Measurements from ENCODE around the gene KIF6.

KIF6 gene

DNA sequence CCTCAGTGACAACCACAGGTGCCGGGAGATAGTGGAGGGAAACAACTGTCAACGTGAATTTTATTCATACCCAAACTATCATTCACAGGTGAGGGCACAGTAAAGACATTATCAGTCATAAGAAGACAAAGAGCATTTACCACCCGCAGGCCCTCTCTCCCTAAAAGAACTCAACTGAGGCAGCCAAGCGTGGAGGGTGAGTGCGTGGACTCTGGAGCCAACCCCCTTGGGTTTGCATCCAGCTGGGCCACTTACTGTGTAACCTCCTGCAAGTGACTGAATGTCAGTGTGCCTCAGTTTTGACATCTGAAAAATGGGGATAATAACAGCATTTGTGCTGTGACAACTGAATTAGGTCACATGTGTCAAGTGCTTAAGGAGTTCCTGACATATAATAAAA, 332.1 kb downstream of the KIF6 start:
- DNase-seq (ENCODE audit: low read depth in 2 of 2, low spot score in 1 of 2) = no peak

DNA sequence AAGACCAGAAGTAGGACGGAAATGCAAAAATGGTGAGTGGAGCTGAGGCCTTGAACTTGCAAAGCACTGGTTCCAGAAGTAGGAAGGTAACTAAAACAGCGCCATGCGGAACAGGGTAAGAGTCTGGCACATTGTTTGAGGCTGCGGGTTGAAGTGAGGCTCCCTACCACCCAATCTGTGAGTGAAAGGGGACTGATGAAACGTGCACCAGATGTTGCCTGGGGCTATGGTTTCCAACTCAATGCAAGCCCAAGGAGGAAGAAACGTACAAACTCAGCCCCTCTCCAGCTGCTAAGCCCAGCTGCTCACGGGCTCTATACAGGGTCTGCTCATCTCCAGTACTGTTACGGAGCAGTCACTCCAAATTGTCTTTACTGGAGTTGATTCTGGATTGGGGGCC, 334.0 kb downstream of the KIF6 start:
- DNase-seq (ENCODE audit: low read depth in 2 of 2, low spot score in 1 of 2) = no peak

GRCh38 chr6:39389484-39389767, 335.8 kb downstream of the KIF6 start:
- no peak for DNase-seq (ENCODE audit: low read depth in 2 of 2, low spot score in 1 of 2)

- DNase-seq (ENCODE audit: low read depth in 2 of 2, low spot score in 1 of 2) = no peak
Observed at GRCh38 chr6:39388606-39389483, 336.4 kb downstream of the KIF6 start.

GRCh38 chr6:39387785-39388184, 337.4 kb downstream of the KIF6 start:
- no peak for DNase-seq (ENCODE audit: low read depth in 2 of 2, low spot score in 1 of 2)

GRCh38 chr6:39386487-39386886, 338.7 kb downstream of the KIF6 start:
- DNase-seq (ENCODE audit: low read depth in 2 of 2, low spot score in 1 of 2) = no peak

DNA sequence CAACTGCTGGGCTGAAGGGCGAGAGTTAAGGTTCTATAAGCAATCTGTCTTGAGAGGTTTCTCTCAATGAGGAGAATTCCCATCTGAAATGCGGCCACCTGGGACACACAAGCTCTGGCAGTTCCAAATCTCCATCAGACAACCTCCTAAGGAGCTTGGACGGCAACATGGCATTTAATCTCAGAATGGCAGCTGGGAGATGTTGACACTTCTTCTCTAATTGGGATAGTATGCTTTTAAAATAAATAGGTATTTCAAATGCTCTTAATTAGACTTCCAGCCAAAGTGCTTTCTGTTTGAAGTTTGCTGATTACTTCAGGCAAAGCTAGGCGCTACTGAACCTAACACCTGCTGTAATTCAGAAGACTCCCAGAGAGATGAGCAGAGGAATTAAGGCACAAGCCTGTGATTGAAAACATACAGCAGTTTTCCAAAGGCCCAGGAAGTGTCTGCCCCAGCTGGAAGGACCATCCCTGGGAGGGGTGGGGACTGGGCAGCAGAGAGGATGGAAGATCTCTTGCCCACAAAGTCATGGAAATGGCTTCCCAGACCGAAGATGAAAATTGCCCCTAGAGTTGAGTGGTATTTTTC, 343.6 kb downstream of the KIF6 start:
- no peak for DNase-seq (ENCODE audit: low read depth in 2 of 2, low spot score in 1 of 2)

DNA sequence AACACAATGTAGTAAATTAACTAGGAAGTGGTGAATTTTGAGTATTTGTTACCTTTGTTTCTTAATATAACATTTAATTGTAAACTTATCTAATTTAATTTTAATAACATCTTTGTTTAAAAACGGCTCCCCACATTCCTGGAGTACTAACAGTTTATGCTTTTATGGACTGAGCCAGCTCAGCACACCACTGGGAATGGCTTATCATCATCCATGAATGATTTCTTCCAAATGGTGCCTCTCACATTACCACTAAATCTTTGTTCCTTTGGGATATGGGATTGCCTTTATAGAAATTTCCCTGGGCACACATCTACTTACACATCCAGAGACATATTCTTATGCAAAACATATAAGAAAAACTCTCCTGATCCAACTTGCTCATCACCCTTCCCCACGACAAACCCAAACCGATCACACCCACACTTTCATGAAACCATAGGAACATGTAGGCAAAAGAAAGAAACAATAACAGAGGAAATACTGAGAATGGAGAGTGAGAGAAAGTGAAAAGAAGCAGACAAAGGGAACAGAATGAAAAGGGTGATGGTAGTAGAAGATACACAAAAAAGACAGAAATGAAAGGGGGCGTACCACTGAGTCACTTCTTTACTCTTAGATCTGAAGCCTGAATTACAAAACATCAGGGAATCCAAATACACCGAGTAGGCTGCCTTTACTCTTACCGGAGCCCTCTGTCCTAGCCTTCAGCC, 344.2 kb downstream of the KIF6 start:
- DNase-seq (ENCODE audit: low read depth in 2 of 2, low spot score in 1 of 2) = no peak

DNA sequence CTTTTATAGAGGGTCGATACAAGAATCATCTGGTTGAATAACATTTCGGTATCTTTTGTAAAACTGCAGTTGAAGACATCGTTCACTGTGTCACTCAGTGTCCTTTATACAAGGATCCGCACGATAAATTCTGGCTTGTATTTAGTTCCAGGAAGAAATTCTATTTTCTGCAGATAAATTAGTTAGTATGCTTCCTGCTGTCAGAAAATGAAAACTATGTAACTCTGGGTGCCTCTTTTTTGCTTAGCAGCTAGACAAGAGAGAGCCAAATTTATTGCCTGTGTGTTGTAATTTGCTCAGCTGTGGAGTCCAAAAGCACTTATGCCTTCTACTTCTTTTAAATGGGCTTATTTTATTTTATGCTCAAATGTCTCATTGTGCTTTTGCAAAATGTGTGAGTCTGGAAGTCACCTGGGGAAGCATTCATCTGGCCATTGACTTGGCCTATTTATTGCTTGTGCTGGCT, 346.2 kb downstream of the KIF6 start:
- no peak for DNase-seq (ENCODE audit: low read depth in 2 of 2, low spot score in 1 of 2)

- no peak for DNase-seq (ENCODE audit: low read depth in 2 of 2, low spot score in 1 of 2)
Observed at GRCh38 chr6:39378175-39378959, 346.8 kb downstream of the KIF6 start.

GRCh38 chr6:39377539-39377950, 347.7 kb downstream of the KIF6 start:
- no peak for DNase-seq (ENCODE audit: low read depth in 2 of 2, low spot score in 1 of 2)

DNA sequence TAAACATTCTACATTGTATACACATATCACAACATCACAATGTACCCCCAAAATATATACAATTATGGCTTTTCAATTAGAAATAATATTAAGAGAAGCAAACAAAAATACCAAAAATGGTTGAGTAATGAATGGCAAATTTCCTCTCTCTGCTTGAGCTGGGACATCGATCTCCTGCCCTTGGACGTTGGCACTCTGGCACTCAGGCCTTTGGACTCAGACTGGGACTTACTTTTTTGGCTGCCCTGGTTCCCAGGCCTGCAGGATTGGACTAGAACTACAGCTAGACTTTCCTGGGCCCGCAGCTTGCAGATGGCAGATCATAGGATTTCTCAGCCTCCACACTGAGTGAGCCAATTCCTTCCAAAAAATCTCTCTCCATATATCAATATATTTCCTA, 349.8 kb downstream of the KIF6 start:
- DNase-seq (ENCODE audit: low read depth in 2 of 2, low spot score in 1 of 2) = no peak

GRCh38 chr6:39370390-39370789, 354.8 kb downstream of the KIF6 start:
- no peak for DNase-seq (ENCODE audit: low read depth in 2 of 2, low spot score in 1 of 2)

DNA sequence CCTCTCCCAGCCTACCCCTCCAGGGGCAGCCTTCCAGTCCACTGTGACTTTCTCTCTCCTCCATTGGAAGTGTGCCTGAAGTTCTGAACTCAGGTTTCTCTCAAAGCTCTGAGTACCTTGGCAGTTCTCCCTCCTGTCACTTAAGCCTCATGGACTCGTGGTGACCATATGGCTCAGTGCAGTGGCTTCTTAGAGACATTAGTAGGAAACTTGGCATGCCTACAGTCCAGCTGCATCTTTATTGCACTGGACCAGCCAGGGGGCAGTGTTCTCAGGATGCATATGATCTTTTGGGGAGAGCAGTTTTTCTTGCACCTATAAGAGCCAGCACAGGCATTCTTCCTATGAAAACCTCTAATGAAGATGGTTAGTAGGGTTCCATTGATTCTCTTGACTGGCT, 355.2 kb downstream of the KIF6 start:
- no peak for DNase-seq (ENCODE audit: low read depth in 2 of 2, low spot score in 1 of 2)

- no peak for DNase-seq (ENCODE audit: low read depth in 2 of 2, low spot score in 1 of 2)
Observed at GRCh38 chr6:39367700-39368099, 357.5 kb downstream of the KIF6 start.

- DNase-seq (ENCODE audit: low read depth in 2 of 2, low spot score in 1 of 2) = no peak
Observed at GRCh38 chr6:39366931-39367618, 358.1 kb downstream of the KIF6 start.

GRCh38 chr6:39365281-39366074, 359.7 kb downstream of the KIF6 start:
- DNase-seq (ENCODE audit: low read depth in 2 of 2, low spot score in 1 of 2) = no peak

GRCh38 chr6:39363280-39363679, 361.9 kb downstream of the KIF6 start:
- DNase-seq (ENCODE audit: low read depth in 2 of 2, low spot score in 1 of 2) = no peak

DNA sequence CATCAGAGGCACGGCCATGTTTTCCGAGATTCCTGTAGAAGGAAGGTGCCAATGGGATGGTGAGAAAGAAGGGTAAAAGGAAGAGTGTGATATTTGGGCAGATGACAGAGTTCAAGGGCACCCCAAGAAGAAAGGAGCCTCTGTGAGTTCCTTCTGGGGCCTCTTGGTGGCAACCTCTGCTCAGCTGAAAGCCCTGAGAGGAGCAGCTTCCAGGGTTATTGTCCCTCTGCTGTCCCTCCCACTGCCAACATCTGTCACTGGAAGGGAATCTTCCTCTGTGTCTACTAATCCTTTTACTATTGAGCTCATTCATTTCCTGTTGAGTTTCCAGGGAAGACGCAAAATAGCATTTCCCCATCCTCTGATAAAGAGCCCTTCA, 362.7 kb downstream of the KIF6 start:
- DNase-seq (ENCODE audit: low read depth in 2 of 2, low spot score in 1 of 2) = no peak
